Measurements from ENCODE around the gene PRKRIP1.

Gene PRKRIP1

GRCh38 chr7:102456327-102456726 is 60.2 kb downstream of the PRKRIP1 start (continued):
- TF ChIP-seq ZBTB6 (tag by site-specific recombination; IDR thresholded peaks at IDR 0.05) (no peak), ZNF214 (tag by site-specific recombination; IDR thresholded peaks at IDR 0.05; ENCODE audit: borderline replicate concordance) (no peak), TRIM28 (IDR thresholded peaks at IDR 0.05; ENCODE audit: borderline replicate concordance, low read length) (no peak), ZNF121 (tag by site-specific recombination; IDR thresholded peaks at IDR 0.05) (peak; percentile 99), ZNF350 (tag by site-specific recombination; IDR thresholded peaks at IDR 0.05) (no peak), ZBTB10 (tag by site-specific recombination; IDR thresholded peaks at IDR 0.05) (no peak), ZNF37A (tag by site-specific recombination; IDR thresholded peaks at IDR 0.05) (no peak), ZNF792 (tag by site-specific recombination; IDR thresholded peaks at IDR 0.05) (no peak), ZNF600 (tag by site-specific recombination; IDR thresholded peaks at IDR 0.05) (peak; percentile 62), ZNF302 (tag by site-specific recombination; IDR thresholded peaks at IDR 0.05; ENCODE audit: low read depth) (no peak), GLIS2 (tag by site-specific recombination; IDR thresholded peaks at IDR 0.05) (peak; percentile 68), ZNF146 (tag by site-specific recombination; IDR thresholded peaks at IDR 0.05) (no peak), ZNF133 (tag by site-specific recombination; IDR thresholded peaks at IDR 0.05) (no peak), MZF1 (tag by site-specific recombination; IDR thresholded peaks at IDR 0.05; ENCODE audit: borderline replicate concordance) (no peak), ZBTB49 (tag by site-specific recombination; IDR thresholded peaks at IDR 0.05; ENCODE audit: low read depth) (no peak), ZSCAN30 (tag by site-specific recombination; IDR thresholded peaks at IDR 0.05) (no peak), RBAK (tag by site-specific recombination; IDR thresholded peaks at IDR 0.05) (no peak), SCRT2 (tag by site-specific recombination; IDR thresholded peaks at IDR 0.05) (peak; percentile 93), PRDM6 (tag by site-specific recombination; IDR thresholded peaks at IDR 0.05) (no peak), ZNF280C (tag by site-specific recombination; IDR thresholded peaks at IDR 0.05) (no peak), ZNF670 (tag by site-specific recombination; IDR thresholded peaks at IDR 0.05; ENCODE audit: low read depth) (no peak), ZBTB1 (tag by site-specific recombination; IDR thresholded peaks at IDR 0.05) (0 out of 2 replicates have a peak, but pooled peaks have one; percentile 49), ZBTB21 (tag by site-specific recombination; IDR thresholded peaks at IDR 0.05) (no peak), ZBTB26 (tag by site-specific recombination; optimal IDR thresholded peaks at IDR 0.05) (no peak), ZNF18 (tag by site-specific recombination; IDR thresholded peaks at IDR 0.05) (peak; percentile 60; the same call in 1 of the 2 replicates), ZNF2 (tag by site-specific recombination; IDR thresholded peaks at IDR 0.05) (no peak), ZNF223 (tag by site-specific recombination; IDR thresholded peaks at IDR 0.05) (no peak), ZNF501 (tag by site-specific recombination; IDR thresholded peaks at IDR 0.05) (no peak), ZNF354C (tag by site-specific recombination; IDR thresholded peaks at IDR 0.05; ENCODE audit: borderline replicate concordance, low read depth) (no peak)
